GM21423 (cell line): ENCODE measurements around the gene GULP1.
"Not testable (repeated sequence)": the region's sequence is repeated elsewhere in the genome, so short reads cannot be mapped to it uniquely, and the experiment has no call there.

Experiments
- ATAC-seq: cut with Tn5 transposase; IDR thresholded peaks from one replicate; pipeline ENCODE4 v1.9.1; 2021; ENCODE audit warnings: mild to moderate bottlenecking, moderate library complexity; ENCODE audit not compliant: unreplicated experiment

The GULP1 gene, protein sequence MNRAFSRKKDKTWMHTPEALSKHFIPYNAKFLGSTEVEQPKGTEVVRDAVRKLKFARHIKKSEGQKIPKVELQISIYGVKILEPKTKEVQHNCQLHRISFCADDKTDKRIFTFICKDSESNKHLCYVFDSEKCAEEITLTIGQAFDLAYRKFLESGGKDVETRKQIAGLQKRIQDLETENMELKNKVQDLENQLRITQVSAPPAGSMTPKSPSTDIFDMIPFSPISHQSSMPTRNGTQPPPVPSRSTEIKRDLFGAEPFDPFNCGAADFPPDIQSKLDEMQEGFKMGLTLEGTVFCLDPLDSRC

DNA sequence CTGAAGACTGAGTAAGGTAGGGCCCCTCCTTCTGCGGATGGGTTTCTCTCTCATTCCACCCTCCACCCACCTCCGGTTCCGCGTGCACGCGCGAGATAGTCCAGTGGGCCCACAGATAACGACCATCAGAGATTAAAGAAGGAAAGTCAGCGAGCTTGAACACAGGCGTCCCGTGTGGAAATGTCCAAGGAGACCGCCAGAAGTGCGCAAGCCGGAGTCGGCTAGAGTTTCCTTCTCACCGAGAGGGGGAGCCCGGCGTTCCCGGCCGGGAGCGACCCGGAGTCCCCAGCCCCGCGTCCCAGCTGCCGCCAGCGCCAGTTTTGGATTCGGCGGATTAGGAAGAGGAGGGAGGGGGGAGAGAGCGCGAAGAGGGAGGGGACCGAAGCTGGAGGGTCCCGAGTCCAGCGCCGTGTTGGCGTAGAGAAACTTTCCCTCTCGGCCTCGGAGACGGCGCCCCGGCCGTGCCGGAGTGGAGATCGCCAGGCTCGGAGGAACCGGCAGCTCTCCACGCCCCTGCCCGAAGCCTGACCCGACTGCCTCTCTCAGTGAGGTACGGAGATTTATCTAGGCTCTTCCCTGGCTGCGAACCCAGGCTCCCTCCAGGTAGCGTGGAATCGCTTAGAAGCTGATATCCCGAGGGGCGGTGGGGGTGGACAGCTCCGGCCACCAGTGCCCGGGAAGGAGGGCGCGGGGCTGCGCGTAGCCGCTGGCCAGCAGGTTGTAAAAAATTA lies at the start of gene GULP1:
Gene GULP1 (plus strand): TSS at position 258 of the 731 bp plus-strand sequence. CDS start 185,829 bp downstream, outside the sequence.
- ATAC-seq = no peak

DNA sequence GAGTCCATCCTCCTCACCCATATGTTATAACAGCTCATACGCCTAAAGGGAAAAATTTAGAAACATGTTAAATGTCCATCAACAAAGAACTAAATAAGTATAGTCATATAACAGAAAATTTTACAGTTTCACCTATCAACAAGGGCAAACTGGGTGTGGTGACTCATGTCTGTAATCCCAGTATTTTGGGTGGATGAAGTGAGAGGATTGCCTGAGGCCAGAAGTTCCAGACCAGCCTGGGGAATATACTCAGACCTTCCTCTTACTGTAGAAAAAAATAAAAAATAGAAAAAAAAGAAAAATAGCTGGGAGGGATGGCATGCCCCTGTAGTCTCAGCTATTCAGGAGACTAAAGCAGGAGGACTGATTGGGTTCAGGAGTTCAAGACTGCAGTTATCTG lies 48.3 kb upstream of the GULP1 start:
- ATAC-seq = no peak

DNA sequence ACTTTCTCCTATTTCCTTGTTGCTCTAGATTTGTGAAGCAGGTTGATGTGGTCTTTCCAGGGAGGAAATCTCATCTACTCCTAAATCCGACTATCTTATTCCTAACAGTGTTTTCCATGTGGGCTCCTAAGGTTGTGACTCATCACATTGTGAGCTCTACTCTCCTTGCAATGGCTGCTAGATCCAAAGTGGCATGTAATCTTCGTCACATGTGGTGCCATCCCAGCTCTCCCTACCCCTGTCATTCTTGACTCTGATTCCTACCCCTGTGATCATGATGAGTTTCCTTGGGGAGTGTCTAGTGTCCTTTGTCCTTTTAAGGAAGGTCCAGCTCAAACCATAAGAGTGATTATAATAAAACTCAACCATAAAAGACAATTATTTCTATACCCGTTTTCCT lies 47.3 kb upstream of the GULP1 start:
- no peak for ATAC-seq

DNA sequence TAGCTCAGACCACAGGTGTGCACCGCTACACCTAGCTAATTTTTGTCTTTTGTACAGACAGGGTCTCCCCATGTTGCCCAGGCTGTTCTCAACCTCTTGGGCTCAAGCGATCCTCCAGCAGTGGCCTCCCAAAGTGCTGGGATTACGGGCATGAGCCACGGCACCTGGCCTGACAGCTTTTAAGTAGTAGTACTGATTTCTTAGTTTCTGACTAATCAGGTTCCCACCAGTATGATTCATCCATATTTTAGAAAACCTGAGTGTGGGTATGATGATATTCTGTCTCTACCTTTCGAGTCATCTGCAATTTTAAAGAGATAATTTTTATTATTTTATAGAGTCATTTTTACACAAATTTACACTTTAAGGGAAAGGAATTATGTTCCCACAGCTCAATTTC lies 46.4 kb upstream of the GULP1 start:
- no peak for ATAC-seq

DNA sequence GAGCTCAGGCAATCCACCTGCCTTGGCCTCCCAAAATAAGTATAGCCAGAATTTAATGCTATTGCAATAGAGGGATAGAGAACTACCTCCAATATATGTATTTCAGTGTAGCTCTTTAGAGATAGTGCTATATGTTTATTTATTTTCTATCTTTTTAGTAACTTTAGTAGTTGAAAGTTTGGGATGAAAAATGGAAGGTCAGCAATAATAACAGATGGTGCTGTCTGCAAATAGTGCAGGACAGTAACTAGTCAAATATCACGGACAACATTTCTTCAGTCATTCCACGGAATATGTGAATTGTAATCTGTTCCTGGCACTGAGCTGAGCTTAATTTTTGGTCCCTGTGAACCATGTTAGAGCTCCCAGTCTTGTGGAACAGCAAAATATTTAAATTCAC lies 43.2 kb upstream of the GULP1 start:
- no peak for ATAC-seq

DNA sequence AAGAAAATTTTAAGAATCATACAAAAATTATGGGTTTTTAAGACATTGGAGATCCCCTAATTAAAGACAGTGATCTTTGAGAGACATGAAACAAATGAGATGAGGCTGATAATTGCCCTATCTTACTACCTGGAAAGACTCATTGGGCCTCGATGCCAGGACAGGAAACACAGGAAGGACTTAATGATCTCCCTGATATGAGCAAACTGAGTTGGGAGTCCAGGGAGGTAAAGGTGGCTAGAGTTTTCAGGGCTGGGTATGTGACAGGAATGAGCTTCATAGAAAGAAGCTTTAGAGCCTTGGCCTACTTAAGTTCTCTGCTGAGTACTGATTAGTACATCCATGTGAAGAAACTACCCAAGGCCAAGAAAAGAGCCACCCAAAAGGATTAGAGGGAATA lies 40.6 kb upstream of the GULP1 start:
- no peak for ATAC-seq

DNA sequence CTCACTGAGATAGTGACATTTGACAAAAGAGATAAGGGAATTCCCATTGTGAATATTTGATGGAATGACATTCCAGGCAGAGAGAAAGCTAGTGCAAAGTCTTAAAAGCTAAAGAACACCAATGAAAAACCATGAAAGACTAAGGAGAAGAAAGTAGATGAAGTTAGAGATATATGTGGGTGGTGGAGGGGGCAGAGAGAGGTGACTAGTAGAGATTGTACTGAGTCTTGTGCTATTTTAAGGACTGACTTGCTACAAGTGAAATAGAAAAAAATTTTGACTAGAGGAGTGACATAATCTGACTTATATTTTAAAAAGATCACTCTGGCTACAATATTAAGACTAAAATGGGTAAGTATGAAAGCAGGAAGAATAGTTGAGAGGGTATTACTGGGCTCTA lies 35.3 kb upstream of the GULP1 start:
- no peak for ATAC-seq

DNA sequence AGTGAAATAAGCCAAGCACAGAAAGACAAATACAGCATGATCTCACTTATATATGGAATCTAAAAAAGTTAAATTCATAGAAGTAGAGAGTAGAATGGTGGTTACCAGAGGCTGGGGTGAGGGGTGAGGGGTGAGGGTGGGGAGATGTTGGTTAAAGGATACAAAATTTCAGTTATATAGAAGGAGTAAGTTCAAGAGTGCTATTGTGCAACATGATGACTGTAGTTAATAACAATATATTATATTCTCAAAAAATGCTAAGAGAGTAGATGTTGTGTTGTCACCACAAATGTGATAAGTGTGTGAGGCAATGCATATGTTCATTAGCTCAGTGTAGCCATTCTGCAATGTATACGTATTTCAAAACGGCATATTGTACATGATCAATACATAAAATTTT lies 26.4 kb upstream of the GULP1 start:
- no peak for ATAC-seq

DNA sequence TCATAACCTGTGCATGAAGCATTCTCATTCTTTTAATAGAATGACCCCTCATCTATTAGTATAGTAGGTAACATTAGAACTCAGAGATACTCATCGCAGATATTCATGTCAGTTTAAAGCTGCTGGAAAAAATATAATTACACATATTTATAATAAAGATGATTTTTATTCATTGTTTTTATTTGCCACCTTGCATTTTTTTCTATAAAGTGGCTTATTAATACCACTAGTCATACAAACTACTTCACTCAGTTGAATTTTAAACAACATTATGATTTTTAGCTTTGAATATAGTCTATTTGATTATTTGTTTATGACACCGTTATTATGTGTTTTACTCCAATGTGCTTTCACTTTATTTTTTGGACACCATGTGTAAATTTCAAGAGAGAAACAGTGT lies 23.9 kb upstream of the GULP1 start:
- ATAC-seq = no peak

DNA sequence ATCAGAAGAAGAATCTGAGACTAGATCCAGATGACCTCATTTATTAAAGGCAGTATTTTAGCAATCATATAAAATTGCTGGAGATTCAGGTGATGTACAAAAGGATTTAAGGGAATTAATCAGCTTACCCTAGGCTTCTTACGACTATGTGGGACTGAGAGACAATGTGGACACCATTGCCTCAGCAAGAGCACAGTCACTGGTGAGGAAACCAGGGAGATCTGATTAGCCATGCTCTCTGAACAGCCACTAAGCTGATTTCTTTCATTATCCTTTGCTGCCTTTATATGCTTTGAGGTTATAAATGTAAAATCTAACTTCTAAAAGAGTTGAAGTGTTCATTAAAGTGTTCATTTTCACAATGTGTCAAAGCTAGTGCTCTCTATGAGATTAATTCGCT lies 22.7 kb upstream of the GULP1 start:
- ATAC-seq = no peak

DNA sequence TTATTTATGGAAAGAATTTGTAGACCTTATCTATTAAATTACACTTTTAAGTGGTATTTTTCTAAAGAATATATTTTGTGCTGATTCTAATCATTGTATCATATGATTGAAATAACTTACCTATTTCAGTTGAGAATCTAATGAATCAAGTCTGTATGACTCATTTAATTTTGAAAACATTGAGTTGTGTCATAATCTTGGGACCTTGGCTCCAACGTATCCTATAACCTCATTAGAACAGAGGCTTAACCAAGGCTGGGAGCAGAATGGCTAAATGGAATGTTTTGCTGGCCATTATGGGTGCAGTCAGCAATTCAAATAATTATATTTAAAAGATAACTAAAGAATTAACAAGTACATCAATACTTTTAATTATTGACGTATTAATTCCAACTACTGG lies 19.6 kb upstream of the GULP1 start:
- no peak for ATAC-seq

DNA sequence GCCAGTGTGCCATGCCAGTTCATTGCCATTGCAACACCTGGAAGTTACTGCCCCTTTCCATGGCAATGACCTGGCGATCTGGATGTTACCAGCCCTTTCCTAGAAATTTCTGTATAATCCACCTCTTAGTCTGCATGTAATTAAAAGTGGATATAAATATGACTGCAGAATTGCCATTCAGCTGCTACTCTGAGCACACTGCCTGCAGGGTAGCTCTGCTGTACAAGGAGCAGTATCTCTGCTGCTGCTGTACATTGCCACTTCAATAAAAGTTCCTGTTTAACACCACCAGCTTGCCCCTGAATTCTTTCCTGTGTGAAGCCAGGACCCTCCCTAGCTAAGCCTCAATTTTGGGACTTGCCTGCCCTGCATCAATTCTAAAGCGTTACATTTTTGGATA lies 17.4 kb upstream of the GULP1 start:
- ATAC-seq = no peak

DNA sequence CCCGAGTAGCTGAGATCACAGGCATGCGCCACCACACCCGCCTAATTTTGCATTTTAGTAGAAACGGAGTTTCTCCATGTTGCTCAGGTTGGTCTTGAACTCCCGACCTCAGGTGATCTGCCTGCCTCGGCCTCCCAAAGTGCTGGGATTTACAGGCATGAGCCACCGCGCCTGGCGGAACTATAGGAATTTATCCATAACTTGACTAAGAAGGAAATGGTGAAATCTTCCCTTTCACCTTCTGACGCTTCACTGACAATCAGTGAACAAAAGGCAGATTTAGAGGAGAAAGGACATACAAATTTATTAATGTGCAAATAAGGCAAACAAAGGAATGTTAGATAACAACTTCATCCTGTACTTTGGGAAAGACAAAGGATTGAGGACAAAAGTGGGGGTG lies 15.4 kb upstream of the GULP1 start:
- no peak for ATAC-seq

DNA sequence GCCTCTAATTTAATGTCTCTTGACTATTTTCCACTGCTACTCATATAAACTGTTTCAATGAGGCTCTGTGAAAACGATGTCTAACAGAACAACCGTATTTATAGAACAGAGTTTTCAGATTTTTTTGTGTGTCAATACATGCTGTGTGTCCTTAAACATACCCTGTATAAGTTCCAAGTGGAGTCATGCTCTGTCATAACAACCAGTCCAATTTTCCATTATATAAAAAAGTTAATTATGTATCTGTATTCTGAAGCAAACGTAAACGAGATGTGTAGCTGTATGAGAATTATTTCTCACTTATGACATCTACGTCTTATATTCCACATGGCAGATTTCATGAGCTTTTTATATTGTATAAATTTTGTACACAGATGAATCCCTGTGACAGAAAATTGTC lies 13.9 kb upstream of the GULP1 start:
- ATAC-seq = no peak

DNA sequence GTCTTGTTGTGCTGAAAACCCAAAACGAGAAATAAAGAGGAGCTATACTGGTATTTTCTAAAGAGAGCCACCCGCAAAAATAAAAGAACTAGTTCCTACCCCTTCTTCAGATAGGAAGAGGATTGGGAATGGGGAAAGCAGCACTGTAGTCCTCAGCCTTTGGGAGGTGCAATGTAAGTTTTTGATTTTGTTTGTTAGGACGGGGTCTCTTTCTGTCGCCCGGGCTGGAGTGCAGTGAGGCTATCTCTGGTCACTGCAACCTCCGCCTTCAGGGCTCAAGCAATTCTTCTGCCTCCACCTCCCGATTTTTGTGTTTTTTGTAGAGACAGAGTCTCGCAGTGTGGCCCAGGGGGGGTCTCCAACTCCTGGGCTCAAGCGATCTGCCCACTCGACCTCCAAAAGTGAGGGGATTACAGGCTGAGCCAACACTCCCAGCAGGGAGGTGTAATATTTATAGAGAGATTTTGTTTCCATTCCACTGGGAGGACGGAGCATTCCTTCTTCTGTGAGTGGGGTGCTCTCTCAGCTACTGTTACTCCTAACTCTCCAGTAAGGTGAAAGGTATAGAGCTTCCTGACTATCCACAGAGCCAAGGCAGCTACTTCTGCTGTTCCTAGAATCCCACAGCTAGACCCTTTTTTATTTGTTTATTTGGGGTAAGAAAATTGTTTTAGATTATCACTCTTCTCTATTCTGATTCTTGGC lies 13.1 kb upstream of the GULP1 start:
- ATAC-seq = no peak

DNA sequence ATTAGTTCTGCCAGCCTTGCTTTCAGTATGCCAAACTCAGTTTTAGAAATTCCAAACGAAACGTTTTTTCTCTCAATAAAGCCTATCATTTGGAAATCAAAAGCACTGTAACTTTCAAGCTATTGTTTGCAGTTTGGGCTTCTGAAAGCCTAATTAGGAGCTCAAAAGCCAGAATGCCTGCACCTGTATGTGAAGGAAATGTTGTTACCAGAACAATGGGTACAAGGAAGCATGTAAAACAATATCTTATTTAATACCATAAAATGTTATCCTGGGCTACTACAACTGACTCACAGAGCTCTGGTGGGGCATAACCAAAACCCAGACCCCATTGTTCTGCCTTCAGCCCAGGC lies 12.6 kb upstream of the GULP1 start:
- no peak for ATAC-seq

DNA sequence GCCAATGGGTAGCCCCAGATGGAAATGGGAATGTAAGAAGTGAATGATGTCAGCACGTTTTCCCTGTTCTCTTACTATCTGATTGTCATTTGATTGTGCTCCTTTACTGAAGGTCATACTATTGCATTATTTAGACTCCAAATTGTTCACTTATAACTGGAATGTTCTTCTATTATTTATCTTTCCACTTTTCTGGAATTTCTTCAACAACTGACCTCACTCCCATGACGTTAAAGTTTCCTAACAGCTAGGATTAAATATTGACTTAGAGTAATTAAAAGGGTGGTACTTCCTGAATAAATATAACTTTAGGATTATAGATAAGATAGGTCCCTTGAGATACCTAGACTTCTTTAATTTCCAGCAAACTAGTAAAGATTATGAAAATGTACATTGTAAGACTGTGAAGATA lies 10.9 kb upstream of the GULP1 start:
- ATAC-seq = no peak

DNA sequence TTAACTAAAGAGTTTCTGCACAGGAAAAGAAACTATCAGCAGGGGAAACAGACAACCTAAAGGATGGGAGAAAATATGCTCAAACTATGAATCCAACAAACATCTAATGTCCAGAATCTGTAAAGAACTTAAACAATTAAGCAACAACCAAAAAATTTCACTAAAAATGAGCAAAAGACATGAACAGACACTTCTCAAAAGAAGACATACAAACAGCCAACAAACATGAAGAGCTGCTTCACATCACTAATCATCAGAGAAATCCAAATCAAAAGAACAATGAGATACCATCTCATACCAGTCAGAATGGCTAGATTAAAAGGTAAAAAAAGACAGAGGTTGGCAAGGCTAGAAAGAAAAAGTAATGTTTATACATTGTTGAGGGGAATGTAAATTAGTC lies 8.8 kb upstream of the GULP1 start:
- no peak for ATAC-seq

DNA sequence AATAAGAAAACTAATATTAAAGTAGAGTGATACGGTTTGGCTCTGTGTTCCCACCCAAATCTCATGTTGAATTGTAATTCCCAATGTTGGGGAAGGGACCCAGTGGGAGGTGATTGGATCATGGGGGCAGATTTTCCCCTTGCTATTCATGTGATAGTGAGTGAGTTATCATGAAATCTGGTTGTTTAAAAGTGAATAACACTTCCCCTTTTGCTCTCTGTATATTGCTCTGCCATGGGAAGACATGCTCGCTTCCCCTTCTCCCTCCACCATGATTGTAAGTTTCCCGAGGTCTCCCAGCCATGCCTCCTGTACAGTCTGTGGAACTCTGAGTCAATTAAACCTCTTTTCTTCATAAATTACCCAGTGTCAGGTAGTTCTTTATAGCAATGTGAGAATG lies 7.4 kb upstream of the GULP1 start:
- not testable (repeated sequence) for ATAC-seq

DNA sequence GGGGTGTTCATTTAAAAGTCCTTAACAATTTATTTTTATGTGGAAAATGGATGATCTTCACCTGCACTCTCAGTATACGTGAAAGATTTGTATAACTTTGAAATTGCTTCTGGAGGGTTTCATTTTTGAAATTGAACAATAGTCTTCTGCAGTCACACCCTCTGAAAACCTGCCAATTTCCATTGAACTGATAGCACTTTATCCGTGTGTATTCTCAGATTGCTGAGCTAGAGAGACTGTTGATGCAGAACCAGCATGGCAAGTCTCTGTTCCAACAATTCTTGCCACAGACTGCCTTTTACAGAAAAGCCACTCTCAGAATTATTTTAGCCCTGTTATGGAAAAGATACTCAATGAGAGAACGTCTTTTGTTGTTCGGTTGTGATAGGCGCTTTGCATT lies 6.6 kb upstream of the GULP1 start:
- no peak for ATAC-seq

DNA sequence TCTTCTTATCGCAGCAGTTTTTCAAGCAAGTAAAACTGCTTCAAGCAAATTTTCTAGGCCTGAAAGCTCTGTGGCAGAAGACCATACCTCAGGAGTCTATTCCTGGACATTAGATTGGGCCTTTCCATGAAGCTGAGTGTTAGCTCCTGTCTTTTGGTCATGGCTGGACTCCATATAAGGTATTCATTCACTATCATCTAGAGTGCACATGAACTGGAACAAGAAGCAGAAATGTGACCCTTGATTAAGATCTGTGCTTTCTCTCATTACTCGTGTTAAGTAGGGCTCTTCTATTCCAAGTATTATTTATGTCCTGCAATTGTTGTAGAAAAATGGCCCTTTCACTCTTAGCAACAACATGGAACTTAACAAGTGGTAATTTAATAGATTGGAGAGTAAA lies 5.9 kb upstream of the GULP1 start:
- no peak for ATAC-seq

DNA sequence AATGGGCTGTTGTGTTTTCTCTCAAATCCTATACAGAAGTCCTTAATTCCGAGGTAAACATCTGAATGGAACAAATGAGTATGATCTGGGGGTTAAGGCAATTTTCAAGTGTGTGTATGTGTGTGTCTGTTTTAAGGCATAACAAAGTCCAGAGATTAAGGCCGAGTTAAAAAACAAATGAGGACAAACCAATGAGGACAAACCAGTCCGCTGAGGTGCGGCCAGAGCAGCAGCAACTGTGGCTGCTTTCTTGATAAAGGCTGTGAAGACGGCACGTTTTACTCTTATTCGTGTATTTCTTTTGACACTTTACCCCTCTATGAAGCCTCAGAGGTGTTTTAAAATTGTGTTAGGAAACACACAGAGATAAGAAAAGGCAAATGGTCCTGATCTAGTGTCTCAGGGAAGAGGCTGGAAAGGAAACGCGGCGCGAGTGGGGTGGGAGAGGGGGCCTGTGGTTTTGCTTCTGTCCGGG lies 495 bp upstream of the GULP1 start:
- no peak for ATAC-seq
